Measurements from ENCODE around the gene CMIP. TPM values are rescaled to one million over a fixed set of nuclear protein-coding genes. Genes with fewer than 3 reads are reported as not detected.

Gene CMIP
- total RNA-seq, 1 donor from 2014 or later, result 6.6 TPM

DNA sequence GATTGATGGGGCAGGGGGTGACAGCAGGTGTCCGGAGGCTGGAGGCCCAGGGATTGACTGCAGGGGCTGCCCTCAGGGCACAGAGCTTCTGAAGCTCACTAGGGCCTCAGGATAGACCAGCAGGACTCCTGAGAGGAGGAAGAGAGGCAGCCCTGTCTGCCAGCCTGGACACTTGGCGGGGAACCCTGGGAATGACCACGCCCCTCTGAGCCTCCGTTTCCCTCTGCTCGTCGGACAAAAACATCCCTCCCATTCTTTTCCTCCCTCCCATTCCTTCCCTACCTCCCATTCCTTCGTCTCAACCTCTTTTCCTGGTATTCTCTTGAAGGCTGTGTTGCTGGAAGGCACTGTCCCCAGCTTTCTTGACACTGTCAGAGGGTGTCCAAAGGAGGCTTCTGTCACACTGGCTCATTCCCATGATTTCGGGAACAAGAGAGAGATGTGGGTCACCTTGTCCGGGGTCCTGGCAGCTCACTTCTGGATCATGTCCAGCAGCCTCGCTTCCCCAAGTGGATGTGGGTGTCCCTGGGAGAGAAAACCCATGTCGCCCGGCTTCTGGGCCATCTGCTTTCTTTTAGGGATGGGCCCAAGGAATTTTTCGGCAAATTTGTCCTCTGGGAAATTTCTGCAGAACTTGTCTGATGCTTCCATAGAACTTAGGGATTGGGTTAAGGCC is 145.5 kb downstream of the CMIP start:
- no peaks in the 10 kb centered on the region for H3K9me3 Mint-ChIP-seq
- no peak for TF ChIP-seq EZH2phosphoT487 (IDR thresholded peaks at IDR 0.05)
- no peak for TF ChIP-seq EZH2 (IDR thresholded peaks at IDR 0.05)
- TF ChIP-seq, protein P1, sequence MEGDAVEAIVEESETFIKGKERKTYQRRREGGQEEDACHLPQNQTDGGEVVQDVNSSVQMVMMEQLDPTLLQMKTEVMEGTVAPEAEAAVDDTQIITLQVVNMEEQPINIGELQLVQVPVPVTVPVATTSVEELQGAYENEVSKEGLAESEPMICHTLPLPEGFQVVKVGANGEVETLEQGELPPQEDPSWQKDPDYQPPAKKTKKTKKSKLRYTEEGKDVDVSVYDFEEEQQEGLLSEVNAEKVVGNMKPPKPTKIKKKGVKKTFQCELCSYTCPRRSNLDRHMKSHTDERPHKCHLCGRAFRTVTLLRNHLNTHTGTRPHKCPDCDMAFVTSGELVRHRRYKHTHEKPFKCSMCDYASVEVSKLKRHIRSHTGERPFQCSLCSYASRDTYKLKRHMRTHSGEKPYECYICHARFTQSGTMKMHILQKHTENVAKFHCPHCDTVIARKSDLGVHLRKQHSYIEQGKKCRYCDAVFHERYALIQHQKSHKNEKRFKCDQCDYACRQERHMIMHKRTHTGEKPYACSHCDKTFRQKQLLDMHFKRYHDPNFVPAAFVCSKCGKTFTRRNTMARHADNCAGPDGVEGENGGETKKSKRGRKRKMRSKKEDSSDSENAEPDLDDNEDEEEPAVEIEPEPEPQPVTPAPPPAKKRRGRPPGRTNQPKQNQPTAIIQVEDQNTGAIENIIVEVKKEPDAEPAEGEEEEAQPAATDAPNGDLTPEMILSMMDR (IDR thresholded peaks at IDR 0.05), result no peak
- H3K36me3 ChIP-seq, result no peaks in the 10 kb centered on the region
- no peak overlapping the region for H3K27ac Mint-ChIP-seq
- no peak overlapping the region for H3K4me2 ChIP-seq
- no peak overlapping the region for H2AFZ ChIP-seq (replicated peaks)
- H3K4me1 Mint-ChIP-seq, result peaks cover 36% of the 10 kb centered on the region
- DNase-seq (ENCODE audit: low spot score), result no peak
- H3K4me1 ChIP-seq, result peaks cover 7% of the 10 kb centered on the region
- no peaks in the 10 kb centered on the region for H3K27me3 ChIP-seq
- no peaks in the 10 kb centered on the region for H3K9me3 ChIP-seq (ENCODE audit: low read depth)
- no peak overlapping the region for H3K4me3 Mint-ChIP-seq
- no peak overlapping the region for H3K4me3 ChIP-seq
- H3K79me2 ChIP-seq (ENCODE audit: low read depth), result peaks cover 12% of the 10 kb centered on the region
- no peak overlapping the region for H3K9ac ChIP-seq
- H3K36me3 Mint-ChIP-seq, result peaks cover 9% of the 10 kb centered on the region
- peaks cover 66% of the 10 kb centered on the region for H4K20me1 ChIP-seq (ENCODE audit: low read depth)
- peaks cover 3% of the 10 kb centered on the region for H3K27me3 Mint-ChIP-seq (ENCODE audit: insufficient read depth, low read depth)
- H3F3A ChIP-seq (ENCODE audit: low read depth), result no peaks in the 10 kb centered on the region
- H3K27ac ChIP-seq, result no peak overlapping the region

DNA sequence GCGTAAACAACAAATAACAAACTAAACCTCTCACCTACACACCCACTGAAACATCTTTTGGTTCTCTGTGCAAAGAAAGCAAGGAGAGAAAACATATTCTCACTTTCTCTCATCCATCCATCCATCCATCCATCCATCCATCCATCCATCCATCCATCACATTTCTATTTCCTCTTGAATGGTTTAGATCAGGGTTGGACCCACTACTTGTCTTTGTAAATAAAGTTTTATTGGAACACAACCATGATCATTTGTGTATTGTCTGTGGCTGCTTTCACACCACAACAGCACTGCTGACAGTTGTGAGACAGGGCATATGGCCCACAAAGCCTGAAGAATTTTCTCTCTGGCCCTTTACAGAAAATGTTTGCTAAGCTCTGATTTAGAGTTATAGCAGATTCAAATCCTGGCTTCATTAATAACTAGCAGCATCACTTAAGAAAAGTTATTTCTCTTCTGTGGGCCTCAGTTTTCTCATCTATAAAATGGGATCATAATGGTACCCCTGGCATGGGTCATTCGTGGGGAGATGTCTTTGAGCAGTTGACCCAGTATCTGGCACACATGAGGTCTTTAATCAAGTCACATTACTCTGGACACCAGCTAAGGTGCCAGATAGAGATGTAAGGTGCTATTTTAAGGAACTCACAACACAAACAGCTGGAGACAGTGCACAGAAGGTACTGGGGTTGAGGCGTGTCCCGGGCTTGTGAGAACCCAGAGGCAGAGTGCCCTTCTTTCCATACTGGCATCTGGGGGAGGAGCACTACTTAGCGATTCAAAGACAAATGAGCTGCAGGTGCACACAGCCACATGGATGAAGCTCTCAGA is 146.3 kb downstream of the CMIP start:
- Mint-ChIP-seq H3K27me3 (ENCODE audit: insufficient read depth, low read depth) (peaks cover 3% of the 10 kb centered on the region), H3K4me1 (peaks cover 28% of the 10 kb centered on the region), H3K4me3 (no peak overlapping the region), H3K27ac (no peak overlapping the region), H3K36me3 (peaks cover 3% of the 10 kb centered on the region), H3K9me3 (no peaks in the 10 kb centered on the region)
- Histone ChIP-seq H3K4me1 (peaks cover 7% of the 10 kb centered on the region), H3K79me2 (ENCODE audit: low read depth) (peaks cover 9% of the 10 kb centered on the region), H4K20me1 (ENCODE audit: low read depth) (peaks cover 59% of the 10 kb centered on the region), H3F3A (ENCODE audit: low read depth) (no peaks in the 10 kb centered on the region), H3K4me2 (no peak overlapping the region), H3K36me3 (no peaks in the 10 kb centered on the region), H3K27ac (no peak overlapping the region), H3K27me3 (no peaks in the 10 kb centered on the region), H3K9ac (no peak overlapping the region), H3K4me3 (no peak overlapping the region), H3K9me3 (ENCODE audit: low read depth) (no peaks in the 10 kb centered on the region), H2AFZ (replicated peaks) (no peak overlapping the region)
- no peak for DNase-seq (ENCODE audit: low spot score)
- no peak for TF ChIP-seq EZH2phosphoT487 (IDR thresholded peaks at IDR 0.05)
- TF ChIP-seq EZH2 (IDR thresholded peaks at IDR 0.05), result no peak
- TF ChIP-seq, protein P1 (IDR thresholded peaks at IDR 0.05), result no peak

DNA sequence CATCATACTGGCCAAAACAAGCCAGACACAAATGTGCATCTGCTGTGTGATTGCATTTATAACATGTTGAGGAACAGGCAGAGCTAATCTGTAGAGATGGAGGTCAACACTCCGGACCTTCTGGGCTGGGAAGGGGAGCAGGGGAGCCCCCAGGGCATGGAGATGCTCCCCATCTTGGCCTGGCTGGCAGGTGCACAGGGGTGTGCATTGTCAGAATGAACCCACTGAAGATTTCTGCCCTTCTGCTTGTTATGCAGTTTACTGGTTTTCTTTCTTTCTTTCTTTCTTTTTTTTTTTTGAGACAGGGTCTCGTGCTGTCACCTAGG is 146.9 kb downstream of the CMIP start:
- Histone ChIP-seq H2AFZ (replicated peaks) (no peak overlapping the region), H3K27me3 (no peaks in the 10 kb centered on the region), H3K9ac (no peak overlapping the region), H3F3A (ENCODE audit: low read depth) (no peaks in the 10 kb centered on the region), H3K9me3 (ENCODE audit: low read depth) (no peaks in the 10 kb centered on the region), H3K27ac (no peak overlapping the region), H3K36me3 (no peaks in the 10 kb centered on the region), H4K20me1 (ENCODE audit: low read depth) (peaks cover 53% of the 10 kb centered on the region), H3K4me3 (no peak overlapping the region), H3K4me1 (peaks cover 7% of the 10 kb centered on the region), H3K79me2 (ENCODE audit: low read depth) (peaks cover 6% of the 10 kb centered on the region), H3K4me2 (no peak overlapping the region)
- Mint-ChIP-seq H3K27ac (no peak overlapping the region), H3K36me3 (peaks cover 3% of the 10 kb centered on the region), H3K4me1 (peaks cover 24% of the 10 kb centered on the region), H3K4me3 (no peak overlapping the region), H3K27me3 (ENCODE audit: insufficient read depth, low read depth) (peaks cover 3% of the 10 kb centered on the region), H3K9me3 (no peaks in the 10 kb centered on the region)
- DNase-seq (ENCODE audit: low spot score), result no peak
- TF ChIP-seq EZH2phosphoT487 (IDR thresholded peaks at IDR 0.05), result no peak
- no peak for TF ChIP-seq EZH2 (IDR thresholded peaks at IDR 0.05)
- TF ChIP-seq, protein P1 (IDR thresholded peaks at IDR 0.05), result no peak

Data from neural progenitor cell (in vitro differentiated cells).